GM12878 (cell line): ENCODE measurements around the gene PLIN3. TPM values are rescaled to one million over a fixed set of nuclear protein-coding genes. Genes with fewer than 3 reads are reported as not detected.
A peak's percentile ranks its signal among the peaks of the same experiment; 100 is the strongest.

Experiments
- ATF3 ChIP-seq: IDR thresholded peaks from 2 replicates; pipeline ENCODE4 v1.6.1; 2011; ENCODE audit warnings: low read depth, mild to moderate bottlenecking, low read length, moderate library complexity, borderline replicate concordance; ENCODE audit errors: extremely low read depth
- BACH1 ChIP-seq: fragments of 450-650 bp; IDR thresholded peaks from 2 replicates; pipeline ENCODE4 v1.6.1; 2017; ENCODE audit warnings: mild to moderate bottlenecking, borderline replicate concordance
- CBX3 ChIP-seq: fragments of 200-600 bp; sonication (generic); IDR thresholded peaks from 2 replicates; pipeline ENCODE4 v1.6.1; 2016; ENCODE audit warnings: low read depth, borderline replicate concordance
- CHD2 ChIP-seq: IDR thresholded peaks from 2 replicates; pipeline ENCODE4 v1.6.1; 2011; ENCODE audit warnings: low read depth, low read length, improper control_type of control experiment, borderline replicate concordance
- ETV6 ChIP-seq, 2 experiments: fragments of 450-650 bp in 1 of 2; IDR thresholded peaks in 1 of 2; conservative IDR thresholded peaks in 1 of 2; 2 replicates each; pipeline ENCODE4 v1.6.1; 2014; ENCODE audit warnings: antibody characterized with exemption in 1 of 2, borderline replicate concordance in 1 of 2, low read depth in 1 of 2, mild to moderate bottlenecking in 1 of 2, moderate library complexity in 1 of 2
- HCFC1 ChIP-seq: fragments of 150-350 bp; IDR thresholded peaks from 2 replicates; pipeline ENCODE4 v1.6.1; 2014; ENCODE audit warnings: low read length
- HDAC6 ChIP-seq: fragments of 200-600 bp; sonication (generic); IDR thresholded peaks from one replicate; pipeline ENCODE4 v1.8.0; 2017; ENCODE audit warnings: antibody characterized with exemption; ENCODE audit not compliant: unreplicated experiment
- HDGF ChIP-seq: fragments of 450-650 bp; IDR thresholded peaks from 2 replicates; pipeline ENCODE4 v1.6.1; 2016; ENCODE audit warnings: antibody characterized with exemption
- JUNB ChIP-seq: IDR thresholded peaks from 2 replicates; pipeline ENCODE4 v1.6.1; 2016; ENCODE audit warnings: antibody characterized with exemption, mild to moderate bottlenecking
- MAX ChIP-seq: IDR thresholded peaks from 2 replicates; pipeline ENCODE4 v1.6.1; 2012; ENCODE audit warnings: low read depth, low read length, improper control_type of control experiment
- MLLT1 ChIP-seq: fragments of 450-650 bp; IDR thresholded peaks from 2 replicates; pipeline ENCODE4 v1.6.1; 2016; ENCODE audit warnings: mild to moderate bottlenecking
- NFXL1 ChIP-seq: fragments of 450-650 bp; IDR thresholded peaks from 2 replicates; pipeline ENCODE4 v1.6.1; 2017; ENCODE audit warnings: antibody characterized with exemption, mild to moderate bottlenecking, borderline replicate concordance
- POLR2AphosphoS5 ChIP-seq: IDR thresholded peaks from 2 replicates; pipeline ENCODE4 v1.6.1; 2011; ENCODE audit warnings: mild to moderate bottlenecking, low read length, inconsistent platforms
- RELA ChIP-seq: fragments of 450-650 bp; IDR thresholded peaks from 2 replicates; pipeline ENCODE4 v1.8.0; 2014; ENCODE audit warnings: borderline replicate concordance; ENCODE audit not compliant: partially characterized antibody
- SMAD5 ChIP-seq: IDR thresholded peaks from 2 replicates; pipeline ENCODE4 v1.6.1; 2016; ENCODE audit warnings: antibody characterized with exemption, low read depth
- SPI1 ChIP-seq: IDR thresholded peaks from 2 replicates; pipeline ENCODE4 v1.6.1; 2011; ENCODE audit warnings: low read depth, mild to moderate bottlenecking, low read length, moderate library complexity, borderline replicate concordance; ENCODE audit not compliant: insufficient read depth
- TAF1 ChIP-seq: IDR thresholded peaks from 2 replicates; pipeline ENCODE4 v1.6.1; 2011; ENCODE audit warnings: mild to moderate bottlenecking, low read depth, low read length, borderline replicate concordance
- YBX1 ChIP-seq: fragments of 450-650 bp; IDR thresholded peaks from 2 replicates; pipeline ENCODE4 v1.6.1; 2016; ENCODE audit warnings: antibody characterized with exemption
- ZNF24 ChIP-seq: fragments of 450-650 bp; IDR thresholded peaks from 2 replicates; pipeline ENCODE4 v1.6.1; 2017; ENCODE audit warnings: antibody characterized with exemption, mild to moderate bottlenecking
- ZNF384 ChIP-seq: IDR thresholded peaks from 2 replicates; pipeline ENCODE4 v1.6.1; 2012; ENCODE audit warnings: low read depth, mild to moderate bottlenecking, low read length, improper control_type of control experiment, borderline replicate concordance
- ZZZ3 ChIP-seq: IDR thresholded peaks from 2 replicates; pipeline ENCODE4 v1.6.1; 2011; ENCODE audit warnings: low read depth; ENCODE audit not compliant: control insufficient read depth, insufficient read length
- polyA plus RNA-seq, 11 experiments: library from polyadenylated mRNA; depleted of rRNA in 4 of 11; unstranded in 6 of 11; stranded (reverse) in 5 of 11; fragments of >200 nt; fragmentation: Nextera tagmentation in 4 of 11; fragmentation: Illumina TruSeq in 1 of 11; extraction: Ambion mirVana in 4 of 11; extraction: Trizol in 1 of 11; gene quantifications; 1 replicate in 1 of 11; 2 replicates in 10 of 11; pipeline versions ENCODE4 v1.2.1 to v1.2.3, GENCODE V29; 2011 to 2016; ENCODE audit warnings: inconsistent platforms in 2 of 11, missing spikeins in 2 of 11, low read depth in 1 of 11
- total RNA-seq, 4 experiments: library from RNA; depleted of rRNA in 3 of 4; stranded (reverse); fragments of >200 nt in 3 of 4; fragmentation: Illumina TruSeq in 1 of 4; extraction: Trizol in 1 of 4; gene quantifications; 2 replicates each; pipeline versions ENCODE4 v1.2.1 to v1.2.3, GENCODE V29; 2013 to 2021
- TF ChIP-seq, protein P1 (sequence below): fragments of 450-650 bp; IDR thresholded peaks from 2 replicates; pipeline ENCODE4 v1.6.1; 2016; ENCODE audit warnings: mild to moderate bottlenecking
- TF ChIP-seq, protein P2 (sequence below): IDR thresholded peaks from 2 replicates; pipeline ENCODE4 v1.6.1; 2012; ENCODE audit warnings: mild to moderate bottlenecking, low read depth, low read length

Gene PLIN3
- total and polyA plus RNA-seq, 10 of the 15 experiments (the other 5 are each of a cell fraction or from before 2014, with no cell fraction given) = 7.7 to 71.4 (median 66.8) TPM

- TF ChIP-seq CBX3 (no peak), MAX (no peak), SPI1 (no peak), ZNF24 (0 out of 2 replicates have a peak, but pooled peaks have one; percentile 8), RELA (peak; percentile 65), ZZZ3 (no peak), ETV6 (conservative IDR thresholded peaks at IDR 0.05 in 1 of 2, IDR thresholded peaks at IDR 0.05 in 1 of 2; ENCODE audit: borderline replicate concordance in 1 of 2, low read depth in 1 of 2) (no peak), MLLT1 (0 out of 2 replicates have a peak, but pooled peaks have one; percentile 32), ATF3 (no peak), POLR2AphosphoS5 (no peak), BACH1 (no peak), HDGF (peak; percentile 95), SMAD5 (no peak), HDAC6 (no peak), CHD2 (no peak), ZNF384 (no peak), TAF1 (no peak), HCFC1 (no peak), NFXL1 (no peak), YBX1 (no peak), JUNB (no peak)
- TF ChIP-seq, protein P1, sequence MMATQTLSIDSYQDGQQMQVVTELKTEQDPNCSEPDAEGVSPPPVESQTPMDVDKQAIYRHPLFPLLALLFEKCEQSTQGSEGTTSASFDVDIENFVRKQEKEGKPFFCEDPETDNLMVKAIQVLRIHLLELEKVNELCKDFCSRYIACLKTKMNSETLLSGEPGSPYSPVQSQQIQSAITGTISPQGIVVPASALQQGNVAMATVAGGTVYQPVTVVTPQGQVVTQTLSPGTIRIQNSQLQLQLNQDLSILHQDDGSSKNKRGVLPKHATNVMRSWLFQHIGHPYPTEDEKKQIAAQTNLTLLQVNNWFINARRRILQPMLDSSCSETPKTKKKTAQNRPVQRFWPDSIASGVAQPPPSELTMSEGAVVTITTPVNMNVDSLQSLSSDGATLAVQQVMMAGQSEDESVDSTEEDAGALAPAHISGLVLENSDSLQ = no peak
- TF ChIP-seq, protein P2, sequence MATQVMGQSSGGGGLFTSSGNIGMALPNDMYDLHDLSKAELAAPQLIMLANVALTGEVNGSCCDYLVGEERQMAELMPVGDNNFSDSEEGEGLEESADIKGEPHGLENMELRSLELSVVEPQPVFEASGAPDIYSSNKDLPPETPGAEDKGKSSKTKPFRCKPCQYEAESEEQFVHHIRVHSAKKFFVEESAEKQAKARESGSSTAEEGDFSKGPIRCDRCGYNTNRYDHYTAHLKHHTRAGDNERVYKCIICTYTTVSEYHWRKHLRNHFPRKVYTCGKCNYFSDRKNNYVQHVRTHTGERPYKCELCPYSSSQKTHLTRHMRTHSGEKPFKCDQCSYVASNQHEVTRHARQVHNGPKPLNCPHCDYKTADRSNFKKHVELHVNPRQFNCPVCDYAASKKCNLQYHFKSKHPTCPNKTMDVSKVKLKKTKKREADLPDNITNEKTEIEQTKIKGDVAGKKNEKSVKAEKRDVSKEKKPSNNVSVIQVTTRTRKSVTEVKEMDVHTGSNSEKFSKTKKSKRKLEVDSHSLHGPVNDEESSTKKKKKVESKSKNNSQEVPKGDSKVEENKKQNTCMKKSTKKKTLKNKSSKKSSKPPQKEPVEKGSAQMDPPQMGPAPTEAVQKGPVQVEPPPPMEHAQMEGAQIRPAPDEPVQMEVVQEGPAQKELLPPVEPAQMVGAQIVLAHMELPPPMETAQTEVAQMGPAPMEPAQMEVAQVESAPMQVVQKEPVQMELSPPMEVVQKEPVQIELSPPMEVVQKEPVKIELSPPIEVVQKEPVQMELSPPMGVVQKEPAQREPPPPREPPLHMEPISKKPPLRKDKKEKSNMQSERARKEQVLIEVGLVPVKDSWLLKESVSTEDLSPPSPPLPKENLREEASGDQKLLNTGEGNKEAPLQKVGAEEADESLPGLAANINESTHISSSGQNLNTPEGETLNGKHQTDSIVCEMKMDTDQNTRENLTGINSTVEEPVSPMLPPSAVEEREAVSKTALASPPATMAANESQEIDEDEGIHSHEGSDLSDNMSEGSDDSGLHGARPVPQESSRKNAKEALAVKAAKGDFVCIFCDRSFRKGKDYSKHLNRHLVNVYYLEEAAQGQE = no peak
Measured at GRCh38 chr19:4851551-4852290, 15.7 kb downstream of the PLIN3 start (continued).
